ENCODE results near the gene NRDC. TPM values are rescaled to one million over a fixed set of nuclear protein-coding genes. Genes with fewer than 3 reads are reported as not detected.
A peak's percentile ranks its signal among the peaks of the same experiment; 100 is the strongest.
"Not testable (repeated sequence)": the region's sequence is repeated elsewhere in the genome, so short reads cannot be mapped to it uniquely, and the experiment has no call there.

NRDC gene
- total RNA-seq, 4 donors from 2014 or later = 63.4 to 116 (median 87.1) TPM

DNA sequence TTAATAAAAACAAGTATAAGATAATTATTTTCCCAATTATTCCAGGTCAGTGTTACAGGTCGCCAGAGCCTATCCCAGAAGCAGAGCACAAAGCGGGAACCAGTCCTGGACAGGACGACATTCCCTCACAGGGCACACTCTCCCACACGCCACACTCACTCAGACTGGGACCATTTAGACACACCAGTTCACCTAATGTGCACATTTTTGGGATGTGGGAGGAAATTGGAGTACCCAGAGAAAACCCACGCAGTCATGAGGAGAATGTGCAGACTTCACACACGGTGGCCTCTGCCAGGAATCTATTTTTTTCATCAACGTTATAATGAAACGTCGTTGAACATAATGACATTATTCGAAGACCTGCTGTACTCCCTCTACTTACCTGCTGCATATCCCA is 20.5 kb upstream of the NRDC start:
- Histone ChIP-seq H3K27me3 (peaks cover 40% of the 10 kb centered on the region), H3K9me3 (no peaks in the 10 kb centered on the region), H3K27ac (no peak overlapping the region), H3K4me3 (no peak overlapping the region), H3K36me3 (no peaks in the 10 kb centered on the region), H3K4me1 (no peaks in the 10 kb centered on the region)
- TF ChIP-seq POLR2A (IDR thresholded peaks at IDR 0.05) = no peak
- TF ChIP-seq EP300 (IDR thresholded peaks at IDR 0.05; ENCODE audit: low read depth) = no peak
- TF ChIP-seq, protein P1, sequence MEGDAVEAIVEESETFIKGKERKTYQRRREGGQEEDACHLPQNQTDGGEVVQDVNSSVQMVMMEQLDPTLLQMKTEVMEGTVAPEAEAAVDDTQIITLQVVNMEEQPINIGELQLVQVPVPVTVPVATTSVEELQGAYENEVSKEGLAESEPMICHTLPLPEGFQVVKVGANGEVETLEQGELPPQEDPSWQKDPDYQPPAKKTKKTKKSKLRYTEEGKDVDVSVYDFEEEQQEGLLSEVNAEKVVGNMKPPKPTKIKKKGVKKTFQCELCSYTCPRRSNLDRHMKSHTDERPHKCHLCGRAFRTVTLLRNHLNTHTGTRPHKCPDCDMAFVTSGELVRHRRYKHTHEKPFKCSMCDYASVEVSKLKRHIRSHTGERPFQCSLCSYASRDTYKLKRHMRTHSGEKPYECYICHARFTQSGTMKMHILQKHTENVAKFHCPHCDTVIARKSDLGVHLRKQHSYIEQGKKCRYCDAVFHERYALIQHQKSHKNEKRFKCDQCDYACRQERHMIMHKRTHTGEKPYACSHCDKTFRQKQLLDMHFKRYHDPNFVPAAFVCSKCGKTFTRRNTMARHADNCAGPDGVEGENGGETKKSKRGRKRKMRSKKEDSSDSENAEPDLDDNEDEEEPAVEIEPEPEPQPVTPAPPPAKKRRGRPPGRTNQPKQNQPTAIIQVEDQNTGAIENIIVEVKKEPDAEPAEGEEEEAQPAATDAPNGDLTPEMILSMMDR (IDR thresholded peaks at IDR 0.05) = no peak
- no peak for TF ChIP-seq POLR2AphosphoS5 (IDR thresholded peaks at IDR 0.05)
- WGBS, 2 donors (ENCODE audit: low coverage in 1 of 2) = 70 to 84% methylated on average over 9 to 10 of the region's 10 CpGs
- in situ Hi-C loops (cut with MboI; ENCODE audit: low pct_ligation_motif_present in 1 of 4, low pct_unique_long_range_greater_than_20kb in 1 of 4, low sequenced_read_pairs in 3 of 4) = no loop called here
- DNase-seq = no peak
- intact Hi-C loops (cut with DNase I; ENCODE audit: low total_unique reads) = loop anchor here (5.0 kb wide), 1 partner anchor 103 kb away; no protein-coding TSS in a partner anchor

DNA sequence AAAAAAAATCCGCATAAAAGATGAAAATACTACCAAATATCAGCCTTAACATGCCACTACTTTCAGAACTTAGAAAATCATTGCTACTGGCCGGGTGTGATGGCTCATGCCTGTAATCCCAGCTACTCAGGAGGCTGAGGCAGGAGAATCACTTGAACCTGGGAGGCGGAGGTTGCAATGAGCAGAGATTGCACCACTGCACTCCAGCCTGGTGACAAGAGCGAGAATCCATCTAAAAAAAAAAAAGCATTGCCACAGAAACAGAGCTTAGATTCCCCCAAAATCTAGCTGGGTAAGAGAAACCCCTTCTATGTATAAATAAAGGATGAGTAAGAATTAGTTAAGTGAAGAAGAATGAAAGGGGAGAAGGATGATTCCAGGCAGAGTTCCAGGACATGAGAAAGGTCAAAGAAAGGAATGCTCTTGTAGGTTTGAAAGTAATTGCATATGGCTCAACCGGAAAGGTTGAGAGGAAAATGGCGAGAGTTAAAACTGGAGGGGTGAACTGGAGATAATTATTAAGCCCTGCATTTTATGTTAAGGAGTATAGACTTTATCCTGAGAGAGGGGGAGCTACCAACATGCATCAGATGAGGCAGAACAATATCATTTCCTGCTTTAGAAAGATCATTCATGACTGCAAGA is 19.7 kb upstream of the NRDC start:
- intact Hi-C loops (cut with DNase I; ENCODE audit: low total_unique reads) = loop anchor here (5.0 kb wide), 1 partner anchor 104 kb away; no protein-coding TSS in a partner anchor
- Histone ChIP-seq H3K27me3 (peaks cover 47% of the 10 kb centered on the region), H3K27ac (no peak overlapping the region), H3K4me3 (no peak overlapping the region), H3K4me1 (no peaks in the 10 kb centered on the region), H3K36me3 (no peaks in the 10 kb centered on the region), H3K9me3 (no peaks in the 10 kb centered on the region)
- DNase-seq = no peak
- in situ Hi-C loops (cut with MboI; ENCODE audit: low pct_ligation_motif_present in 1 of 4, low pct_unique_long_range_greater_than_20kb in 1 of 4, low sequenced_read_pairs in 3 of 4) = no loop called here
- 59 to 72% methylated on average over 6 of the region's 6 CpGs for WGBS, 2 donors (ENCODE audit: low coverage in 1 of 2)
- TF ChIP-seq POLR2AphosphoS5 (IDR thresholded peaks at IDR 0.05) (no peak), EP300 (IDR thresholded peaks at IDR 0.05; ENCODE audit: low read depth) (no peak), POLR2A (IDR thresholded peaks at IDR 0.05) (no peak)

DNA sequence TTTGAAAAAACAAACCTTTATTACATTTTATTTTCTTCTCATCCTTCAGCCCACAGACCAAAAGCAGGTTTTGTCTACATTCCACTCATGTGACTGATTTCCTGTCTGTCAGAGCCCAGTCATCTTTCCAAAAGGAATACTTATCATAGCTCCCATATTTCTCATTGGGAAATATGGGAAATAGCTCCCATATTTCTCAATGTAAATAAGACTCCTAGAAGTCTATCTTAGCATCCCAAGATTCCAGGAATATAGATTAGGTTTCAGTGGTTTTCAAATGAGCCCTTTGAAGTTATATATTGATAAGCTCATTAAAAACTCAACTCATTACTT is 19.1 kb upstream of the NRDC start:
- Histone ChIP-seq H3K27me3 (peaks cover 47% of the 10 kb centered on the region), H3K36me3 (no peaks in the 10 kb centered on the region), H3K4me1 (no peaks in the 10 kb centered on the region), H3K4me3 (no peak overlapping the region), H3K9me3 (no peaks in the 10 kb centered on the region), H3K27ac (no peak overlapping the region)
- TF ChIP-seq EP300 (IDR thresholded peaks at IDR 0.05; ENCODE audit: low read depth) (no peak), POLR2A (IDR thresholded peaks at IDR 0.05) (no peak), POLR2AphosphoS5 (IDR thresholded peaks at IDR 0.05) (no peak)
- TF ChIP-seq, protein P1 (IDR thresholded peaks at IDR 0.05) = no peak
- in situ Hi-C loops (cut with MboI; ENCODE audit: low pct_ligation_motif_present in 1 of 4, low pct_unique_long_range_greater_than_20kb in 1 of 4, low sequenced_read_pairs in 3 of 4) = no loop called here
- intact Hi-C loops (cut with DNase I; ENCODE audit: low total_unique reads) = loop anchor here (5.0 kb wide), 1 partner anchor 105 kb away; no protein-coding TSS in a partner anchor
- DNase-seq = no peak

DNA sequence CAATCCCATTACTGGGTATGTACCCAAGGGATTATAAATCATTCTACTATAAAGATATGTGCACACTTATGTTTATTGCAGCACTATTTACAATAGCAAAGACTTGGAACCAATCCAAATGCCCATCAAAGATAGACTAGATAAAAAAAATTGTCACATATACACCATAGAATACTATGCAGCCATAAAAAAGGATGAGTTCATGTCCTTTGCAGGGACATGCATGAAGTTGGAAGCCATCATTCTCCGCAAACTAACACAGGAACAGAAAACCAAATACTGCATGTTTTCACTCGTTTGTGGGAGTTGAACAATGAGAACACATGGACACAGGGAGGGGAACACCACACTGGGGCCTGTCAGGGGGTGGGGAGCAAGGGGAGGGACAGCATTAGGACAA is 16.2 kb upstream of the NRDC start:
- H3K36me3 ChIP-seq; H3K27ac ChIP-seq; in situ Hi-C loops (cut with MboI; ENCODE audit: low pct_ligation_motif_present in 1 of 4, low pct_unique_long_range_greater_than_20kb in 1 of 4, low sequenced_read_pairs in 3 of 4); H3K4me3 ChIP-seq; H3K9me3 ChIP-seq; H3K4me1 ChIP-seq; DNase-seq: not testable (repeated sequence)
- peaks cover 66% of the 10 kb centered on the region for H3K27me3 ChIP-seq
- 62 to 80% methylated on average over 2 of the region's 2 CpGs for WGBS, 2 donors (ENCODE audit: low coverage in 1 of 2)
- intact Hi-C loops (cut with DNase I; ENCODE audit: low total_unique reads) = loop anchor here (5.0 kb wide), 1 partner anchor 108 kb away; no protein-coding TSS in a partner anchor

DNA sequence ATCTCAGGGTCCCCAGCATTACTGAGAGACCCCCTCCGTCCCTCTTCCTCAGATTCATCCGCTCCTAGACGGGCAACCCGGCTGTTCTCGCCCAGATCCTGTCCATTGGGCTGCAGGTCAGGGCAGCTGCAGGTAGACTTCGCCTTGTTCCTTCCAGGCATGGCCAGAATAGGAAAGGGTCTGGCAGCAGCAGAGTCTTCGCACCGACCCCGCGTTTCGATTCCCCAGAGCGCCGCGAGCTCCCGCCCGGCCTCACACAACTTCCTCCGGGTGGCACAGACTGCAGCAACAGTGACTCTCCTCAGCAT is 265 bp downstream of the NRDC start:
- peaks cover 25 to 48% (median 34%) of the 10 kb centered on the region in 4 donors for H3K4me1 ChIP-seq
- no peaks in the 10 kb centered on the region for H3K36me3 ChIP-seq
- in situ Hi-C loops (cut with MboI; ENCODE audit: low pct_ligation_motif_present in 1 of 4, low pct_unique_long_range_greater_than_20kb in 1 of 4, low sequenced_read_pairs in 3 of 4) = no loop called here
- 0% methylated on average over 17 of the region's 17 CpGs; no CpG with 5 or more reads in 1 of the 2 donors for WGBS, 2 donors (ENCODE audit: low coverage in 1 of 2)
- peaks cover 22% of the 10 kb centered on the region for H3K27me3 ChIP-seq
- DNase-seq = no peak
- no peaks in the 10 kb centered on the region for H3K9me3 ChIP-seq
- TF ChIP-seq POLR2A (IDR thresholded peaks at IDR 0.05) (no peak), POLR2AphosphoS5 (IDR thresholded peaks at IDR 0.05) (no peak), EP300 (IDR thresholded peaks at IDR 0.05; ENCODE audit: low read depth) (no peak)
- TF ChIP-seq, protein P1 (IDR thresholded peaks at IDR 0.05) = no peak
- peak overlapping the region; percentile 86 to 98 (median 94) for H3K4me3 ChIP-seq
- H3K27ac ChIP-seq = peak overlapping the region; percentile 92 to 99 (median 99)
- intact Hi-C loops (cut with DNase I; ENCODE audit: low total_unique reads) = no loop called here
